Stimulated activated CD4-positive, alpha-beta T cell treated with anti-CD3 and anti-CD28 coated beads, Interleukin-1b, Interleukin-23, amount 100 ng/mL, for 48 hours (primary cell): ENCODE results near the gene NUCB1.

Source experiments
- DNase-seq: peaks from one replicate; pipeline ENCODE4 v3.0.0-alpha.2; 2020

NUCB1 gene

GRCh38 chr19:48964205-48965039 is 64.3 kb downstream of the NUCB1 start:
- DNase-seq, result peak; percentile 21

GRCh38 chr19:48965040-48965805 is 65.1 kb downstream of the NUCB1 start, which contains the start of gene FTL:
TSS of gene FTL (plus strand) at chr19:48965309. CDS start at chr19:48965508, 199 bp downstream.
- peak; percentile 94 for DNase-seq

- peak; percentile 92 for DNase-seq
Measured at GRCh38 chr19:48965806-48966540, 65.9 kb downstream of the NUCB1 start.

GRCh38 chr19:48966541-48967345 is 66.6 kb downstream of the NUCB1 start:
- no peak for DNase-seq

GRCh38 chr19:48967346-48968178 is 67.5 kb downstream of the NUCB1 start:
- DNase-seq, result no peak

- no peak for DNase-seq
Measured at GRCh38 chr19:48968179-48968661, 68.1 kb downstream of the NUCB1 start.

GRCh38 chr19:48968813-48969218 is 68.7 kb downstream of the NUCB1 start:
- no peak for DNase-seq

GRCh38 chr19:48969276-48970138 is 69.4 kb downstream of the NUCB1 start:
- no peak for DNase-seq

GRCh38 chr19:48970139-48970766 is 70.1 kb downstream of the NUCB1 start:
- no peak for DNase-seq

GRCh38 chr19:48970923-48971395 is 70.8 kb downstream of the NUCB1 start:
- peak; percentile 75 for DNase-seq
